ENCODE results near the gene GPHN.
"Not testable (repeated sequence)": the region's sequence is repeated elsewhere in the genome, so short reads cannot be mapped to it uniquely, and the experiment has no call there.

The GPHN gene

DNA sequence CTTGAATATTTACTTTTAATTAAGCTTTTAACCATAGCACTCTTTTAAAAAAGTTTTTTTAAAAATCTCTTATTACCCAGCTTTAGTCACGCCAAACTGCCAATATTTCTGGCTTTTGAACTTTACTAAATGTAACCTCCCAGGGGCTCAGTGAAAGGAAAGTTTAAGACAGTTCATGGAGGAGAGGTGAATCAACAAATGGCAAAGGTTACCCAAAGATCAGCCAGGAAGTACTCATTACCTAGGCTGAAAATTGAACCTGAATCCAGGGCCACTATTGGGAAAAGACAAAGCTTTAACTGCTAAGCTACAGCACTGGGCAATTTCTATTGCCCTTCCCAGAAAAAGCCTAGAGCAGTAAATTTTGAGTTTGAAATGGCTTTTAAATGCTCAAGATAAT lies 282.2 kb downstream of the GPHN start:
- DNase-seq (ENCODE audit: low read depth in 2 of 2), result no peak

- no peak for DNase-seq (ENCODE audit: low read depth in 2 of 2)
These were observed 295.0 kb downstream of the GPHN start for GRCh38 chr14:66802962-66803361.

DNA sequence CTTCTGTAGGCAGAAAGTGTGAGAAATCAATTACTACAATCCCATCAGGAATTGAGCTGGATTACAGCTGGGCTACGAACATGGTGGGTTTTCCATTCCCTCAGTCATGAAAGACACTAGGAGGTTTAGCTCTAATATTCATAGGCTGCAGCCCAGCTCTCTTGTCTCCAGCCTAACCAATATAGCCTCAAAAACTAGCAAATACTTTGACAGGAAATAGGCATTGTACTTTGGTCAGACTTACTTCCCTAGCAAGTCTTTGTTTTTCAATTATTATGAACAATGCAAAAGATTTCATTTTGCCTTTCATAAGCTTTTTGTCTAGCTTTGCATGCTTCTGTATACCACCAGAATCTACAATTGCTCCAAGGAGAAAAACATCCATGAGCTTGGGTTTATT lies 296.2 kb downstream of the GPHN start:
- no peak for DNase-seq (ENCODE audit: low read depth in 2 of 2)

- no peak for DNase-seq (ENCODE audit: low read depth in 2 of 2)
These were observed 305.7 kb downstream of the GPHN start for GRCh38 chr14:66813636-66814035.

DNA sequence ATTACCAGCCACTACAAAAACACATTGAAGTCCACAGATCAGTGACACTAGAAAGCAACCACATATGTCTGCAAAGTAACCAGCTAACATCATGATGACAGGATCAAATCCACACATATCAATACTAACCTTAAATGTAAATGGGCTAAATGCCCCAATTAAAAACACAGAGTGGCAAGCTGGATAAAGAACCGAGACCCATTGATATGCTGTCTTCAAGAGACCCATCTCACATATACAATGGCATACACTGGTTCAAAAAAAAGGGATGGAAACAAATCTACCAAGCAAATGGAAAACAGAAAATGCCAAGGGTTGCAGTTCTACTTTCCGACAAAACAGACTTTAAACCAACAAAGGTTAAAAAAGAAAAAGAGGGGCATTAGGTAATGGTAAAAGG lies 307.7 kb downstream of the GPHN start:
- no peak for DNase-seq (ENCODE audit: low read depth in 2 of 2)

DNA sequence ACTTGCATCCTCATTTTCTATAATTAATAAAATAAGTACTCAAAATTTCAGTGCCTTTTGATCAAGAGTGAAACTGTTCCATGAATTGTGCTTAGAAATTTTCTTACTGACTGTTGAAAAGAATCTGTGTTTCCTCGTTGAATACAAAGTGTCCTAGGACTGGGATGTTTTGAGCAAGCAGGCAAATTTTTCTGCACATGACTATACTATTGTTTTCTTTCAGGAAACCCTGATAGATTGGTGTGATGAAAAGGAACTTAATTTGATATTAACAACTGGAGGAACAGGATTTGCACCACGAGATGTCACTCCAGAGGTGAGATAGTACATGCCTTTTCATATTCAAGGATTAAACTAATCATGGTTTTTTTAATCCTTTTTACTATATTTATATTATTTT lies 316.3 kb downstream of the GPHN start:
- DNase-seq (ENCODE audit: low read depth in 2 of 2), result no peak

- DNase-seq (ENCODE audit: low read depth in 2 of 2), result no peak
These were observed 319.2 kb downstream of the GPHN start for GRCh38 chr14:66827182-66827581.

DNA sequence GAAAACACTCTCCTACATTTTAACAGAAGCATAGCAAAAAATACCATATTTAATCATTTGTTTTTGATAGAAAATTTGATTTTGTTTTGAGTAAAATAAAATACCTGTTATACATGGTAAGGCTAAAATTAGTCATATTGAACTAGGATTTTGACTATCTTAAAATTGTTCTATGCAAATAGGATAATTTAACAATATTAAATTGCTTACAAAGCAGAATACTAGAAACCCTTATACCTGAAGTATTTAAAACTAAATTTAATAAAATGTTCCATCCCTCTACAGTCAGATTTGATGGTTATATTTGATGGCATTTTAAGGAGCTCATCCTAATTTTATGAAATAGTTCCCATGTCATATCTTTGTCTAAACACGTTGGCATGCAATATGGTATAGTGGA lies 323.2 kb downstream of the GPHN start:
- no peak for DNase-seq (ENCODE audit: low read depth in 2 of 2)

GRCh38 chr14:66833816-66834215 lies 325.9 kb downstream of the GPHN start:
- DNase-seq (ENCODE audit: low read depth in 2 of 2), result no peak

- not testable (repeated sequence) for DNase-seq (ENCODE audit: low read depth in 2 of 2)
These were observed 329.5 kb downstream of the GPHN start for GRCh38 chr14:66837436-66837835.

DNA sequence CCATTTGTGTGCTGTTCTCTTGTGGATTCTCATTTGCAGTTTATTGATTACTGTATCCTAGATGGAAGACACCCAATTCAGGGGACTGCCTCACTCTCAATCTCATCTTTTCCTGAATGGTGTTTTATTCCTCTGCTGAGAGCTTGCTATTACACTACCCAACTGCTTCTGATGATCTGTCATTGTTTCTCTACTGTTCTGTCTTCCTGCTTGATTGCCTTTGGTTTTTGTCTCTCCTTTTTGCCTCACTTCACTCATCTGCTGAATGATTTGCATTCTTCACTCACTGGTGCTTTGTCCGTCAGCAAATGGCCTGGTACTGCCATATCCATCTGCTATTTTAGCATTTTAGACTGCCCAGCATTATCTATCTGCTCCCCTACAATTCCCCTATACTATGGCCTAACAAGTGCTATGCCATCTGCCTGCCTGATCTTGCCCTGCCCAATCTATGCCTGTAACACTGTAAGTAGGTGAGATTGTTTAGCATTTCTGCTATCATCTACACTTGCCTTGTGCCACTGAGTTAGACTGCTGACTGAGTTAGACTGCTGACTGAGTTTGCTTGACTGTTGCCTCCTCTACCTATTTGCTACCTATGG lies 335.1 kb downstream of the GPHN start:
- no peak for DNase-seq (ENCODE audit: low read depth in 2 of 2)

- no peak for DNase-seq (ENCODE audit: low read depth in 2 of 2)
These were observed 342.4 kb downstream of the GPHN start for GRCh38 chr14:66850258-66850888.

- no peak for DNase-seq (ENCODE audit: low read depth in 2 of 2)
These were observed 345.4 kb downstream of the GPHN start for GRCh38 chr14:66853311-66853710.

GRCh38 chr14:66857867-66858266 lies 349.9 kb downstream of the GPHN start:
- no peak for DNase-seq (ENCODE audit: low read depth in 2 of 2)

DNA sequence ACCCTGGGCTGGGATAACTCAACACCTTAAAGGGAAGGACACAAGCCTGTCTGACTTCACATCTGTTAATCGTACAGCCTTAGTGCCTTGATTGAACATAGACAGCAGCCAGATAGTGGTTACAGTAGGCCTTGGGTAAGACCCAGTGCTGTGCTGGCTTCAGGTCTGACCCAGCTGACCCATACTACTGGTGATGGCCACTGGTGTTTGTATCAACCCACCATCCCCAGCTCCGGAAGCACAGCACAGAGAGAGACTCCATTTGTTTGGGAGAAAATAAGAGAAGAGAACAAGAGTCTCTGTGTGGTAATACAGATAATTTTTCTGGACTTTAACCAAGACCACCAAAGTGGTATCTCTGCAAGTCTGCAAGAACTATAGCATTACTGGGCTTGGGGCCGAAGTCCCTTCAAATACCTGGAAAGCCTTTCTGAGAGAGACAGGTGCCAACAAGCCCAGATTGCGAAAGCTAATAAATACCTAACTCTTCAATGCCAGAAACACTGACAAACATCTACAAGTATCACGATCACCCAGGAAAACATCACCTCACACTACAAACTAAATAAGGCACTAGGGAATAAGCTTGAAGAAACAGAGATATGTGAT lies 351.2 kb downstream of the GPHN start:
- DNase-seq (ENCODE audit: low read depth in 2 of 2), result no peak

- DNase-seq (ENCODE audit: low read depth in 2 of 2), result no peak
These were observed 373.6 kb downstream of the GPHN start for GRCh38 chr14:66881596-66881995.

DNA sequence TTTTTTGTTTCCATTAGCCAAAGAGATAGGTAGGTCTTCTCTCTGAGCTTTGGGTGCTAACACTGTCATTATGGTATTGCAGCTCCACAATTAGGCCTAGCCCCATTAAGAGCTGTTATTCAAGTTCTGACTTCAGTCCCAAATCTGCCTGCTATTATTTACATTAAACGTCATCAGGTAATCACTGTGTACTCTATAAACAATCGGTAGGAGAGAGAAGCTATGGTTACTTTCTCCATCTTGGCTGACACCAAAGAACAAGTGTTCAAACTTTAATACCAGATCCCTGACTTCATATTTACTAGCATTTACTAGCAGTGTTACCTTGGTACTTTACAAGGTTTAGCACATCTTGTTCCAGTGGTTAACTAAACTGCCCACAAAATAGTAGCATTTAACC lies 376.2 kb downstream of the GPHN start:
- DNase-seq (ENCODE audit: low read depth in 2 of 2), result no peak

GRCh38 chr14:66900719-66901118 lies 392.8 kb downstream of the GPHN start:
- no peak for DNase-seq (ENCODE audit: low read depth in 2 of 2)

DNA sequence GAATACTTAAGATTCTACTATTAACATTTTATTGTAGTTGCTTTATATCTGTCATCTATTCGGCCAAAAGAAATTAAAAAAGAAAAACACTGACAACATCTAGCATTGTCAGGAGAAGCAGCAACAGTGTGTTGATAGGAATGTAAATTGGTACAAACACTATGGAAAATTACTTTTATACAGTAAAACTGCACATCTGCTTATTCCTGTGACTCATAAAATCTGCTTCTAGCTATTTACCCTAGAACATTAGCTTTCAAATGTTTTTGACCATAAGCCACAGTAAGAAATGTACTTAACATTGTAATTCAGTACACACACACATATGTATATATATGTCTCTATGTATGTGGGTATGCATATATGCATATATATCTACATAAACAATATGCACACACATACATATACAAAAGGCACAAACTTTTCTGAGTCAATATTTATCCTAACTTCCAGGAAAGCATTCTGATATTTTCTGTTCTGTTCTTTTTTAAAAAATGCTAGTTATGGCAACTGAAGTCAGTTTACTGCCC lies 402.4 kb downstream of the GPHN start:
- DNase-seq (ENCODE audit: low read depth in 2 of 2), result no peak

- DNase-seq (ENCODE audit: low read depth in 2 of 2), result no peak
These were observed 408.5 kb downstream of the GPHN start for GRCh38 chr14:66916421-66916820.

DNA sequence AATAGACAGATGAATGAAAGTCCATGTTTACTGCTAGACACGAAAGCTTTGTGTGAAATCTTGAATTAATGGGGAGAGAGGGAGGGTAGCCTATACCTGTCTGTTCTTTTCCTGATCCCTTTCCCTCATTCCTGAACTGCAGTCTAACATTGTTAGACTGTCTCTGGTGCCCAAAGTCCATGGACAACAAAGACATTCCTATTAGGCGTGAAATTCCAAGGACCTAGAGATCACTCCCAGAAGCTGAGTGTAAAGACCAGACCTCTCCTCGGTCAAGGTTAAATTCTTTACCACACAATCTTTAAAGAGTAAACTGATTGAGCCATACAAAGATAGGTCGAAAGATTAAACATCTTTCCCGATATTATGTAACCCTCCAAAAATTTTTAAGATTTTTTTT lies 410.6 kb downstream of the GPHN start:
- no peak for DNase-seq (ENCODE audit: low read depth in 2 of 2)

GRCh38 chr14:66920196-66920595 lies 412.2 kb downstream of the GPHN start:
- DNase-seq (ENCODE audit: low read depth in 2 of 2), result no peak

DNA sequence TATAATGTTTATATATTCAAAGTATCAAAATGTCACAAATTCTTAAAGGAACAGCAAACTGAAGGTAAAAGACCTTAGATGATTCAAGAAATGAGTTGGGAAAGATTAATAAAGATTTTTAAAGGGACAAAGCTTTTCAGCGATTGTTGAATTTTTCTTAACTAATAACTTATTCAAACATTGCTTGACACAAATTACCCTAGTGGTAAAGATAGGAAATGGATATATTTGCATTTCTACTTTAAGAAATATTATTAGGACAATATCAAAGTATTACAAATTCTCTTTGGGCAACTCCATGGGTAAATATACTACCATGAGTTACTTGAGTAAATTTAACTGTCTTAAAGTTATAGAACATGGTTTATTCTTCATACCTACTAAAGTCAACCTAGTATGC lies 415.3 kb downstream of the GPHN start:
- DNase-seq (ENCODE audit: low read depth in 2 of 2), result no peak
